Upper lobe of left lung (tissue), 4 donors: ENCODE data around the gene SMAD7.

Experiments
- POLR2A ChIP-seq, 4 donors: fragments of 450-650 bp; IDR thresholded peaks; one replicate each; pipeline ENCODE4 v1.5.1; 2016 to 2017; ENCODE audit warnings: antibody characterized with exemption in 4 of 4, mild to moderate bottlenecking in 2 of 4
- POLR2AphosphoS5 ChIP-seq, 2 donors: sonication (generic); formaldehyde crosslinking; IDR thresholded peaks; one replicate each; pipeline ENCODE4 v1.5.1; 2017; ENCODE audit warnings: antibody characterized with exemption in 2 of 2
- TF ChIP-seq, protein P1 (sequence below), 6 experiments: fragments of 450-650 bp in 4 of 6; fragments of 200-600 bp in 2 of 6; sonication (generic) in 2 of 6; IDR thresholded peaks; one replicate each; pipeline ENCODE4 v1.5.1; 2016 to 2019; ENCODE audit warnings: antibody characterized with exemption in 6 of 6

DNA sequence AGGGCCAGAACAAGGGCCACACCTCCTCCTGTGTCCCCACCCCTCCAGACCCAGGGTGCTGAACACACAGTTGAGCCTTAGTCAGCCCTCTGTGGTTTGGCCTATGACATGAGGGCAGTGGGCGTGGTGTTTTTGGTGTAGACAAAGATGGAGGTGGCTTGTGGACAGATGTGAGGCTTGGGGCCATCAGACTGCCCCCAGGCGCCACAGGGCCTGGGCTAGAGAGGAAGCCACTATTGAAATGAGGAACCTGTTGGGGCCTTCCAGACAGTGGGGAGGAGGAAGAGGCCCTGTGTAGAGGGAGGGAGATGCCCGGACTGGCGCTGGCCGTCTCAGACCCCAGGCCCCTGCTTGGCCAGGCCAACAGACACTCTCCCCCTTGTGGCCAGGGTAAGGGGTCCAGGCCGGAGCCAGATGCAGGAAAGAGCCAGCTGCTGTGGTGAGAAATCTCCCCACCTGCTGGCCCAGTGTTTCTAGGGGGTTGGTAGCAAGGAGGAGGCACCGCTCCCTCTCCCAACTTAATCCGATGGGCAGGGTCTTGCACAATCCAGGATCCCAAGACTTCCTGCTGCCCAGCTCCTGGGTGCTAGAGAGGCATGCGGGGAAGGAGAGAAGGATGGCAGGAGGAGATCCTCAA lies 53.8 kb downstream of the SMAD7 start:
- TF ChIP-seq, protein P1, sequence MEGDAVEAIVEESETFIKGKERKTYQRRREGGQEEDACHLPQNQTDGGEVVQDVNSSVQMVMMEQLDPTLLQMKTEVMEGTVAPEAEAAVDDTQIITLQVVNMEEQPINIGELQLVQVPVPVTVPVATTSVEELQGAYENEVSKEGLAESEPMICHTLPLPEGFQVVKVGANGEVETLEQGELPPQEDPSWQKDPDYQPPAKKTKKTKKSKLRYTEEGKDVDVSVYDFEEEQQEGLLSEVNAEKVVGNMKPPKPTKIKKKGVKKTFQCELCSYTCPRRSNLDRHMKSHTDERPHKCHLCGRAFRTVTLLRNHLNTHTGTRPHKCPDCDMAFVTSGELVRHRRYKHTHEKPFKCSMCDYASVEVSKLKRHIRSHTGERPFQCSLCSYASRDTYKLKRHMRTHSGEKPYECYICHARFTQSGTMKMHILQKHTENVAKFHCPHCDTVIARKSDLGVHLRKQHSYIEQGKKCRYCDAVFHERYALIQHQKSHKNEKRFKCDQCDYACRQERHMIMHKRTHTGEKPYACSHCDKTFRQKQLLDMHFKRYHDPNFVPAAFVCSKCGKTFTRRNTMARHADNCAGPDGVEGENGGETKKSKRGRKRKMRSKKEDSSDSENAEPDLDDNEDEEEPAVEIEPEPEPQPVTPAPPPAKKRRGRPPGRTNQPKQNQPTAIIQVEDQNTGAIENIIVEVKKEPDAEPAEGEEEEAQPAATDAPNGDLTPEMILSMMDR (IDR thresholded peaks at IDR 0.05), result peak in 3 of 6 experiments; percentile 16 to 25 (median 19)
- TF ChIP-seq POLR2AphosphoS5 (IDR thresholded peaks at IDR 0.05) (no peak), POLR2A (IDR thresholded peaks at IDR 0.05) (peak in 1 of 4 donors; percentile 54)
